ENCODE results near the gene SLC49A4.

DNA sequence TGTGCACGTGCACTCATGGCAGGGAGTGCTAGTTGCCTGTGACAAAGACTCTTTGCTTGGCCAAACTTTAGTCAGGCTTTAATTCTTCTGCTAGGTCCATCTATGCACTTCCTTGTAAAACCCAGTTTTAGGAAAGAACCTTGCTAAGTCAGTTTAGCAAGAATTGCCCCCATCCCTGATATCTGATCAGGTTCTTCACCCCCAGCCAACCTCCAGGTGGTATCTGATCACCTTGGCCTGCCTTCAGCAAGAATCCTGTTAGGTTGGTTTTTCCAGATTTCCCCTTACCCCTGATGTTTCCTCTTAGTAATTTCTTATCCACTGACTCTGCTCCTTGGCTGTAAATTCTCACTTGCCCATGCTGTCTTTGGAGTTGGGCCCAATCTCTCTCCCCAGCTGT lies 9.6 kb upstream of the SLC49A4 start:
- TF ChIP-seq, protein P1, sequence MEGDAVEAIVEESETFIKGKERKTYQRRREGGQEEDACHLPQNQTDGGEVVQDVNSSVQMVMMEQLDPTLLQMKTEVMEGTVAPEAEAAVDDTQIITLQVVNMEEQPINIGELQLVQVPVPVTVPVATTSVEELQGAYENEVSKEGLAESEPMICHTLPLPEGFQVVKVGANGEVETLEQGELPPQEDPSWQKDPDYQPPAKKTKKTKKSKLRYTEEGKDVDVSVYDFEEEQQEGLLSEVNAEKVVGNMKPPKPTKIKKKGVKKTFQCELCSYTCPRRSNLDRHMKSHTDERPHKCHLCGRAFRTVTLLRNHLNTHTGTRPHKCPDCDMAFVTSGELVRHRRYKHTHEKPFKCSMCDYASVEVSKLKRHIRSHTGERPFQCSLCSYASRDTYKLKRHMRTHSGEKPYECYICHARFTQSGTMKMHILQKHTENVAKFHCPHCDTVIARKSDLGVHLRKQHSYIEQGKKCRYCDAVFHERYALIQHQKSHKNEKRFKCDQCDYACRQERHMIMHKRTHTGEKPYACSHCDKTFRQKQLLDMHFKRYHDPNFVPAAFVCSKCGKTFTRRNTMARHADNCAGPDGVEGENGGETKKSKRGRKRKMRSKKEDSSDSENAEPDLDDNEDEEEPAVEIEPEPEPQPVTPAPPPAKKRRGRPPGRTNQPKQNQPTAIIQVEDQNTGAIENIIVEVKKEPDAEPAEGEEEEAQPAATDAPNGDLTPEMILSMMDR (IDR thresholded peaks at IDR 0.05; ENCODE audit: insufficient read depth, low read length, poor library complexity, severe bottlenecking), result no peak
- TF ChIP-seq EZH2phosphoT487 (conservative IDR thresholded peaks at IDR 0.05; ENCODE audit: low read length), result no peak

All from SU-DHL-6 (cell line).